Adrenal gland (tissue), 12 donors: ENCODE measurements around the gene GAS2L2. TPM values are rescaled to one million over a fixed set of nuclear protein-coding genes. Genes with fewer than 3 reads are reported as not detected.

ENCODE experiments used
- DNase-seq, 7 donors: peaks; one replicate each; pipeline ENCODE4 v3.0.0-alpha.2; 2019 to 2020
- H3K27ac ChIP-seq, 5 donors: fragments of 200-600 bp; sonication (generic) in 4 of 5; 1 replicate in 3 of 5; 2 replicates in 2 of 5; pipeline versions ENCODE4 v1.5.1 to v1.8.0; 2016 to 2020; ENCODE audit warnings: mild to moderate bottlenecking in 1 of 5
- H3K27me3 ChIP-seq: fragments of 200-600 bp; 2 replicates; pipeline ENCODE4 v1.8.0; 2021
- H3K36me3 ChIP-seq, 2 donors: fragments of 200-600 bp; replicated peaks in 1 of 2; 1 replicate in 1 of 2; 2 replicates in 1 of 2; pipeline versions ENCODE4 v1.5.1 to v1.8.0; 2018 to 2022
- H3K4me1 ChIP-seq, 2 donors: fragments of 200-600 bp; replicated peaks in 1 of 2; 1 replicate in 1 of 2; 2 replicates in 1 of 2; pipeline versions ENCODE4 v1.5.1 to v1.8.0; 2018 to 2021
- H3K4me3 ChIP-seq, 4 donors: fragments of 200-600 bp; sonication (generic) in 3 of 4; one replicate each; pipeline ENCODE4 v1.5.1; 2016 to 2018
- H3K9me3 ChIP-seq, 3 donors: fragments of 200-600 bp; sonication (generic) in 1 of 3; replicated peaks in 1 of 3; 1 replicate in 2 of 3; 2 replicates in 1 of 3; pipeline versions ENCODE4 v1.5.1 to v1.8.0; 2016 to 2021
- CTCF ChIP-seq, 6 experiments: fragments of 450-650 bp in 4 of 6; fragments of 200-600 bp in 2 of 6; sonication (generic) in 1 of 6; IDR thresholded peaks; 1 replicate in 5 of 6; 2 replicates in 1 of 6; pipeline versions ENCODE4 v1.5.1 to v1.8.0; 2016 to 2021; ENCODE audit warnings: antibody characterized with exemption in 6 of 6, mild to moderate bottlenecking in 2 of 6, moderate library complexity in 1 of 6
- POLR2A ChIP-seq, 2 donors: fragments of 450-650 bp; IDR thresholded peaks; one replicate each; pipeline ENCODE4 v1.6.1; 2017; ENCODE audit warnings: antibody characterized with exemption in 2 of 2, mild to moderate bottlenecking in 2 of 2, moderate library complexity in 1 of 2
- WGBS, 4 donors: extraction: QIAGEN DNeasy Blood & Tissue Kit in 2 of 4; methylation state at CpG; one replicate each; pipeline versions ENCODE4 v1.1.5 to v1.1.7; 2013 to 2017; 5-methylcytosine and 5-hydroxymethylcytosine counted together
- intact Hi-C, 2 donors: fragments of 100-400 bp; cut with DNase I; formaldehyde crosslinking; loops; one replicate each; pipeline versions ENCODE4 v1.14.1 to v1.15.0; 2022 to 2023
- polyA plus RNA-seq, 3 donors: library from polyadenylated mRNA; stranded (reverse); fragments of 200-250 nt in 2 of 3; fragments of 350-450 nt in 1 of 3; fragmentation: Illumina TruSeq in 1 of 3; extraction: RNeasy Lipid Tissue Mini Kit (QIAGEN cat#74804) in 1 of 3; gene quantifications; one replicate each; pipeline ENCODE4 v1.2.3, GENCODE V29; 2013 to 2014
- total RNA-seq, 9 donors: library from RNA; depleted of rRNA in 4 of 9; stranded (reverse); fragments of >200 nt in 4 of 9; fragments of 120-200 nt in 1 of 9; fragmentation: NEBNext Ultra II Directional in 1 of 9; extraction: Animal tissue kit (Norgen Biotek cat#: 25700) in 1 of 9; gene quantifications; one replicate each; pipeline versions ENCODE4 v1.1.0 to v1.2.4, GENCODE V29; 2013 to 2023
- donor health status: healthy with polysubstance abuse.
- donor health status: Bipolar disorder and iron deficiency.
- donor health status: DM: yes; HTN: yes; CAD: no.
- donor health status: DM: no; HTN: no; CAD: no.
- donor health status: DM: no; HTN: no; CAD: no.
- donor health status: DM: yes; HTN: yes; CAD: no.

The GAS2L2 gene
- total and polyA plus RNA-seq, 12 donors, result 0.06 to 0.22 (median 0.08) TPM; not detected in 7

GRCh38 chr17:35701491-35701890 is 51.5 kb downstream of the GAS2L2 start:
- 86 to 89% (median 88%) methylated on average over 5 of the region's 5 CpGs for WGBS, 4 donors
- Histone ChIP-seq H3K27me3 (no peaks in the 10 kb centered on the region), H3K9me3 (no peaks in the 10 kb centered on the region), H3K36me3 (no peaks in the 10 kb centered on the region), H3K4me1 (no peaks in the 10 kb centered on the region), H3K27ac (no peak overlapping the region), H3K4me3 (no peak overlapping the region)
- no peak for DNase-seq
- TF ChIP-seq POLR2A (IDR thresholded peaks at IDR 0.05), result no peak
- intact Hi-C loops, result no loop called here

GRCh38 chr17:35700150-35700549 is 52.9 kb downstream of the GAS2L2 start:
- Histone ChIP-seq H3K27me3 (no peaks in the 10 kb centered on the region), H3K36me3 (no peaks in the 10 kb centered on the region)

GRCh38 chr17:35698800-35699199 is 54.2 kb downstream of the GAS2L2 start:
- H3K36me3 ChIP-seq, result peaks cover 0 to 9% of the 10 kb centered on the region in 2 donors
- DNase-seq, result no peak
- H3K4me3 ChIP-seq, result no peak overlapping the region
- no peak for TF ChIP-seq CTCF (IDR thresholded peaks at IDR 0.05)
- TF ChIP-seq POLR2A (IDR thresholded peaks at IDR 0.05), result no peak
- 82 to 95% (median 91%) methylated on average over 2 of the region's 2 CpGs for WGBS, 4 donors
- no peaks in the 10 kb centered on the region for H3K4me1 ChIP-seq
- intact Hi-C loops, result no loop called here
- H3K27me3 ChIP-seq, result no peaks in the 10 kb centered on the region
- no peaks in the 10 kb centered on the region for H3K9me3 ChIP-seq
- no peak overlapping the region for H3K27ac ChIP-seq

More at GRCh38 chr17:35700150-35700549, 52.9 kb downstream of the GAS2L2 start:
- intact Hi-C loops, result no loop called here
- TF ChIP-seq POLR2A (IDR thresholded peaks at IDR 0.05) (no peak), CTCF (IDR thresholded peaks at IDR 0.05) (no peak)
- WGBS, 4 donors, result 73 to 87% (median 79%) methylated on average over 6 of the region's 6 CpGs
- Histone ChIP-seq H3K9me3 (no peaks in the 10 kb centered on the region), H3K4me3 (no peak overlapping the region), H3K27ac (no peak overlapping the region), H3K4me1 (no peaks in the 10 kb centered on the region)
- DNase-seq, result peak in 1 of 7 donors; percentile 11

GRCh38 chr17:35695613-35696012 is 57.4 kb downstream of the GAS2L2 start:
- Histone ChIP-seq H3K36me3 (peaks cover 0 to 9% of the 10 kb centered on the region in 2 donors), H3K27ac (no peak overlapping the region), H3K9me3 (no peaks in the 10 kb centered on the region), H3K27me3 (no peaks in the 10 kb centered on the region), H3K4me3 (no peak overlapping the region), H3K4me1 (no peaks in the 10 kb centered on the region)
- WGBS, 4 donors, result 33 to 50% (median 36%) methylated on average over 2 of the region's 2 CpGs
- DNase-seq, result no peak
- intact Hi-C loops, result no loop called here
- TF ChIP-seq POLR2A (IDR thresholded peaks at IDR 0.05) (no peak), CTCF (IDR thresholded peaks at IDR 0.05) (no peak)

GRCh38 chr17:35694906-35695305 is 58.1 kb downstream of the GAS2L2 start:
- H3K4me3 ChIP-seq, result no peak overlapping the region
- intact Hi-C loops, result no loop called here
- no peaks in the 10 kb centered on the region for H3K27me3 ChIP-seq
- no peaks in the 10 kb centered on the region for H3K4me1 ChIP-seq
- peaks cover 0 to 9% of the 10 kb centered on the region in 2 donors for H3K36me3 ChIP-seq
- H3K27ac ChIP-seq, result no peak overlapping the region
- no peak for DNase-seq
- no peak for TF ChIP-seq CTCF (IDR thresholded peaks at IDR 0.05)
- TF ChIP-seq POLR2A (IDR thresholded peaks at IDR 0.05), result no peak
- WGBS, 4 donors, result 47 to 57% (median 51%) methylated on average over 2 of the region's 2 CpGs
- no peaks in the 10 kb centered on the region for H3K9me3 ChIP-seq
